Hematopoietic multipotent progenitor cell (in vitro differentiated cells): ENCODE results near the gene HDHD3. TPM values are rescaled to one million over a fixed set of nuclear protein-coding genes. Genes with fewer than 3 reads are reported as not detected.
"Not testable (repeated sequence)": the region's sequence is repeated elsewhere in the genome, so short reads cannot be mapped to it uniquely, and the experiment has no call there.

Source experiments
- DNase-seq, 3 donors: peaks; one replicate each; pipeline ENCODE4 v3.0.0-alpha.2; 2011 to 2015; ENCODE audit warnings: low read depth in 2 of 3, low spot score in 2 of 3
- total RNA-seq: library from RNA; depleted of rRNA; stranded (reverse); fragments of >200 nt; gene quantifications from one replicate; pipeline ENCODE4 v1.2.3, GENCODE V29; 2012

The HDHD3 gene
- total RNA-seq, 1 donor: 48.5 TPM

GRCh38 chr9:113390192-113390960, 13.6 kb upstream of the HDHD3 start:
- no peak for DNase-seq

DNA sequence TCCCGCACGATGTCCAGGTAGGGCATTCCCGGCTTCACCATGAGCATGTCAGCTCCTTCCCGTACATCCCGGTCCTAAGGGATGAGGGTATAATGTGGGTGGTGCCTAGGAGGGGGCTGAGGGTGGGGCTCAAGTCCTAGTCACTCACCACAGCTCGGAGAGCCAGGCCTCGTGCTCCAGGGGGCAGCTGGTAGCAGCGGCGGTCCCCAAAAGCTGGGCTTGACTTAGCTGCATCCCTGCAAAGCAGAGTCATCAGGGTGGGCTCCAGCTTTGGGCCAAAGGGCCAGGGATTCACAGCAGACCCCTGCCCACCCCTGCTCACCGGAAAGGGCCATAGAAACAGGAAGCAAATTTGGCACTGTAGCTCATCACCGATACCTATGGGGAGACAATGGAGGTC, 12.7 kb upstream of the HDHD3 start:
- no peak for DNase-seq

- no peak for DNase-seq
These were observed 12.0 kb upstream of the HDHD3 start for GRCh38 chr9:113388833-113389232.

- DNase-seq: no peak
These were observed 10.9 kb upstream of the HDHD3 start for GRCh38 chr9:113387560-113388230.

DNA sequence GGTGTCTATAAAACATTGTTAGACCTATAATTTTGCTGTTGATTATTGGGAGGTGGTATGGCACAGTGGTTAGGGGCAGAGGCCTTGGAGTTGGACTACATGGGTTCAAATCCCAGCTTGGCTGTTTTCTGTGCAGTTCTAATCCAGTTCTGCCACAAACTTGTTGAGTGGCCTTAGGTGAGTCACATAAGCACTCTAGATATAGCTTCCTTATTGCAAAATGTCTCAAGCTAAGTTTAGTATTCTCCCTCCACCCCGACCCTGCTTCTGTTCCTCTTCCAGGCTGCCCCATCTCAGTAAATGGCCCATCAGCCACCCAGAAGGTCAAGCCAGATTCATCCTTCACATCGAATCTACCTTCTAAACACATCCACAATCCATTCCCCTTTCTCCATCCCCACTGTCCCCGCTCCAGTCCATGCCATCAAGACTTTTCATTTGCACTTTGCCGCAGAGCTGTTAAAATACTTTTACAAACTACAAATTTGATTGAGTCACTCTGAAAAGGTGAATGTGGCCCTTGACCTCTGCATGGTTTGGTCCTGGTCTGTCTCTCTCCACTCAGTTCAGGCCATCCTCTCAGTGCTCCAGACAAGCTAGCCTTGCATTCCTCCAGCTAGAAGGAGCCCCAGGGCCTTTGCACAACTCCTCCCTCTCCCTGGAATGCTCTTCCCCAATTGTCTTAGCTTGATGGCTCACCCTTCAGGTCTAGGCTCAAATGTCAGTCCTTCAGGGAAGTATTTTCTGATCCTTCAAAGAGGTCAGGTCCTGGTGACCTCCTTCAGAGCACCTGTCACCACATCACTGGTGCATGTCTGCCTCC, 10.0 kb upstream of the HDHD3 start:
- no peak for DNase-seq

DNA sequence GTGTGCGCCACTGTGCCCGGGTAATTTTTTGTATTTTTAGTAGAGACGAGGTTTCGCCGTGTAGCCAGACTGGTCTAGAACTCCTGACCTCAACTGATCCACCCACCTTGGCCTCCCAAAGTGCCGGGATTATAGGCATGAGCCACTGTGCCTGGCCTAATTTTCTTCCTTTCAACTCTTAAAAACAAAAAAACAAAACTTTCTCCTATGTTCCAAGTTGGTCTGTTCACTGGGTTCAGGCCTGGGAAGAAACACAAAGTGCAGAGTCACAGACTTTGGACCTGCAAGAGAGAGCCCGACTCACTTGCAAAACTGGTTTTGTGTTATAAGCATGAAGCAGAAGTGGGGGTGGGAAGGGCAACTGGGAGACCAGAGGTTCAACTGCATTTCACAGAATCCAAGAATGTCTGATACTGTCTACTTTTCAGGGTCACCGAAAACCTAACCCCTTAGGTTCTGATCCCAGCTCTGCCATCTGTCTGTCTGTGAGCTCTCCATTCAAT, 5.2 kb upstream of the HDHD3 start:
- DNase-seq: no peak

DNA sequence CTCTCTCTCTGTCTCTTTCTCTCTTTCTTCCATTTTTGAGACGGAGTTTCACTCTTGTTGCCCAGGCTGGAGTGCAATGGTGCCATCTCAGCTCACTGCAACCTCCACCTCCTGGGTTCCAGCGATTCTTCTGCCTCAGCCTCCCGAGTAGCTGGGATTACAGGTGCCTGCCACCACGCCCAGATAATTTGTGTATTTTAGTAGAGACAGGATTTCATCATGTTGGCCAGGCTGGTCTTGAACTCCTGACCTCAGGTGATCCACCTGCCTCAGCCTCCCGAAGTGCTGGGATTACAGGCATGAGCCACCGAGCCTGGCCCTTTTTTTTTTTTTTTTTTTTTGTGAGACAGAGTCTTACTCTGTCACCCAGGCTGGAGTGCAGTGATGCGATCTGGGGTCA, 4.7 kb upstream of the HDHD3 start:
- DNase-seq: not testable (repeated sequence)

DNA sequence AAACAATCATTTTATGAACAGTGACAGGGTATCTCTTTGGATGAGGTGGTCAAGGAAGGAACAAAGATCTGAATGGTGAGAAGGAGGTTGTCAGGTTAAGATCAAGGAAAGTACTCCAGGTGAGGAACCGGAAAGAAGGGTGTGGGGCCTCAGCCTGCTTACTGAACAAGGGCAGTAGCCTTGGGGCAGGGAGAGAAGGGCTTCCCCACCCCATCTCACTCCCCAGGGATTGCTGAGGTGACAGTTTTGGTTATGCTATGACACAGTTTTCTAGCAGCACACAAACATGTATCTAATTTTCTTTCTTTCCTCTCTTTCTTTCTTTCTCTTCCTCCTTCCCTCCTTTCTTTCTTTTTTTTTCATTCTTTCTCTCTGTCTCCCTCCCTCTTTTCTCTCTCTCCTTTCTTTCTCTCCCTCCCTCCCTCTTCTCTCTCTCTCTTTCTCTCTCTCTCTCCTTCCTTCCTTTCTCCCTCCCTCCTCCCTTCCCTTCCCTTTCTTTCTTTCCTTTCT, 4.1 kb upstream of the HDHD3 start:
- DNase-seq: no peak

GRCh38 chr9:113379829-113380210, 3.0 kb upstream of the HDHD3 start:
- not testable (repeated sequence) for DNase-seq

GRCh38 chr9:113379094-113379828, 2.5 kb upstream of the HDHD3 start:
- DNase-seq: peak in 2 of 3 donors; percentile 17 to 33

DNA sequence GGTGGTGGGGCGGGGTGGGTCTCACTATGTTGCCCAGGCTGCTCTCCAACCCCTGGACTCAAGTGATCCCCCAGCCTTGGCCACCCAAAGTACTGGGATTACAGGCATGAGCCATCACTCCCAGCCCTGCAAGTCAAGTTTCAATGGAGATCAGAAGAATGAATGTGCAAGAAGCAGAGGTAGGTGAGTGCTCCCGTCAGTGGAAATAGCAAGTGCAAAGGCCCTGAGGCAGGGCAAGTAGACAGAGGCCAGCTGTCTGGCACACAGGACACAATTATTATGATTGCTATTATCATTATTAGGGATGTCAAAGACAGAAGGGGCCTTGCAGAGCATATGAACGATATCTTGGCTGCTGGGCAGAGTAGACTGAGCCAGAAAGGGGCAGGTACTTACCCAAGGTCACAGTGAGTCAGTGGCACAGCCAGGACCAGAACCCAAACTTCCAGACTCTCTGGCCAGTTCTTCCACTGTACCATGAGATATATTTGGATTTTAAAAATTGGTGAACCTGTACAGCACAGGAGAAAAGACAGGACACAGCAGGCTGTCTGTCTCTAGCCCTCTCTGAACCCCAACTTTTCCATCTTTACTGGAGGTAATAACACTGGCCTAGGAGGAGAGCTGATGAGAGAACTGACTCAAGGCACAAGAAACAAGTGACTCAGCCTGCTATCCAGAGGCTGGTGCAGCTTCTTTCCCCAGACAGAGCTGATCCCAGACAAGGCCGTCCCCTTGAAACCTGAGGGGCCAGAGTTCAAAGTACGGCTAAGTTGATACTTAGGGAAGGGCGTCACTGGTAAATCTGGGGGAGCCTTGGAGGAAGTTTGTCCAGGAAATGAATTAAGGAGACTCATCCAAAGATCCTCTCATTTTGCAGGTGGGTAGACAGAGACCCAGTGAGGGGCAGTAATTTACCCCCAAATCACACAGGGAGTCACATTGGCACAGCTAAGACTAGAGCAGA, 1.4 kb downstream of the HDHD3 start:
- no peak for DNase-seq

GRCh38 chr9:113373676-113374392, 3.0 kb downstream of the HDHD3 start:
- DNase-seq: no peak

GRCh38 chr9:113373256-113373655, 3.5 kb downstream of the HDHD3 start:
- no peak for DNase-seq

- no peak for DNase-seq
These were observed 4.7 kb downstream of the HDHD3 start for GRCh38 chr9:113372059-113372458.

- no peak for DNase-seq
These were observed 5.9 kb downstream of the HDHD3 start for GRCh38 chr9:113370806-113371325.

DNA sequence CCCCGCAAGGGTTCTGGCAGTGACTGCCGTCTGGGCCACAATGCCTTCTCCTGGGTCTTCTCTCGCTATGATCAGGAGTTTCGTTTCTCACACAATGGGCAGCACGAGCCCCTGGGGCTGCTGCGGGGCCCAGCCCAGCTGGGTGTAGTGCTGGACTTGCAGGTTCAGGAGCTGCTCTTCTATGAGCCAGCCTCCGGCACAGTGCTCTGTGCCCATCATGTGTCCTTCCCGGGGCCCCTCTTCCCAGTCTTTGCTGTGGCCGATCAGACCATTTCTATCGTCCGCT, 7.0 kb downstream of the HDHD3 start:
- DNase-seq: no peak

DNA sequence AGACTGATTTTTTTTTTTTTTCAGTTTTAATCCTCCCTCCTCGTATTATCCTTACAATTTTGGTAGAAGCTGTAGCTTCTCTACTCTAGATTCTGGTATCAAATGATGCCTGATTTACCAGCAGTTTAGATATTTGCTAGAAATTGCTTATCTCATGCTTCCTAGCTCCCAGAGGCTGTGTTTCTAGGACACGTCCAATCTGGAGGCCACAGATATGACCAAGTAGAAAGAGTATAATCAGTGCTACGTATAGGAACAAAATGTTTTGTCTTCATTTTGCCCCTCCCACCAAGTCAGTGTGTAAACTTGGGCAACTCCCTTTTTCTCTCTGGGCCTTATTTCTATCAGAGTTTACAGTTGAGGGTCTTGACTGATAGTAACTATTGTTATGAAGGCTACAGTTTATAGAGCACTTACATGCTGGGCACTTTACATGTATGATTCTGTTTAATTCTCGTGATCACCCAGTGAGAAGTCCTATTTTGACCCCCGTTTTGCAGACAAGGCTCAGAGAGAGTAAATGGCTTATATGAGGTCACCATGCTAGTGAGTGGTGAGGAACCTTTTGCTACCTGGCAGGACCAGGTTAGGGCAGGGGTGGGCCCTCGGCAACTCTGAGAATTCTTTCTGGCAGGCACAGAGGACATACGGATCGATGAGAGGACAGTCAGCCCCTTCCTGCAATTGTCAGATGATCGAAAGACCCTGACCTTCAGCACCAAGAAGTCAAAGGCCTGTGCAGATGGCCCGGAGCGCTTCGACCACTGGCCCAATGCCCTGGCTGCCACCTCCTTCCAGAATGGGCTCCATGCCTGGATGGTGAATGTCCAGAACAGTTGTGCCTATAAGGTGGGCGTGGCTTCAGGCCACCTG, 7.6 kb downstream of the HDHD3 start:
- peak in 2 of 3 donors; percentile 22 to 32 for DNase-seq
